ENCODE results near the gene RIPK4. TPM values are rescaled to one million over a fixed set of nuclear protein-coding genes. Genes with fewer than 3 reads are reported as not detected.

Gene RIPK4
- total RNA-seq, 1 experiment from 2014 or later = 16.0 TPM

DNA sequence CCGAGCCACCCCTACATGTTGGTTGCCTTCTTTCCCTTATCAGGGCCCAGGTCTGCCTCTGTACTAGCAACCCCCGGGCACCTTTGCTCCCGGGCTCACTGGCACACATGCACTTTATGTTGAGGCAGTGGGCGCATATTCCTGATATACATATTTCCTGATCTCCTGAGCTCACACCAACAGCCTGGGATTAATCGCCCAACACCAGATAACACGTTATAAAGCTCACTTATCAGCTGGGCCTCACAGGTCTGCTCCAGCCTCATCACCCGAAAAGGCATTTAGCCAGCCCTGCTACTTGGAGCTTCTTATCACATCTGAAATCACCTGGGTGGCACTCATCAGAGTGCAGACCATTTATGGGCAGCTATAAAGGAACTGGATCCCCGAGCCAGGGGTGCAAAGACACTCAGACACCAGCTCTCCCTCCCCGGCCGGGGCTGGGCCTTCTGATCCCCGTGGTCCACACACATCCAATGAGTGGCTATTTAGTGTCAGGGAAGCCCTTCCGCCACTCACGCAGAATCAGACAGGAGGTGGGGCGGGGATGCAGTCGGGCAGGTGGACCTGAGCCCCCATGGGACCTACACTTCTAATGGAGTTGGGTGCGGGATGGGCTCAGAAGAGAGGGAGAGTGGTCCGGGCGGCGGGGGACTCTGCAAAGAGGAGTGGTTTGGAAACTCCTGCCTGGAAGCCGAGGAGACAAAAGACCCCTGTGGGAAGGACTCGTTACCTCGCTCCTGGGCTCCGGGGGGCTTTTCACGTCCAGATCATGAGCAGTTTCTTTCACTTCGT lies 21.6 kb downstream of the RIPK4 start:
- POLR2A ChIA-PET (ENCODE audit: low non-redundant PET) = no interaction called here
- Histone ChIP-seq H3K27ac (ENCODE audit: low read depth, low read length, poor library complexity, severe bottlenecking) (no peak overlapping the region), H3K4me3 (ENCODE audit: low read depth, low read length, poor library complexity, severe bottlenecking) (no peak overlapping the region), H3K4me1 (ENCODE audit: insufficient read depth, low read length, poor library complexity, severe bottlenecking) (no peaks in the 10 kb centered on the region), H3K27me3 (replicated peaks; ENCODE audit: insufficient read depth, low read depth, low read length, poor library complexity) (no peaks in the 10 kb centered on the region), H3K36me3 (ENCODE audit: insufficient read depth, low read length, poor library complexity, severe bottlenecking) (peaks cover 95% of the 10 kb centered on the region), H3K9me3 (ENCODE audit: low read depth, low read length, poor library complexity, severe bottlenecking) (no peaks in the 10 kb centered on the region)
- DNase-seq (ENCODE audit: low spot score) = no peak
- TF ChIP-seq, protein P1, sequence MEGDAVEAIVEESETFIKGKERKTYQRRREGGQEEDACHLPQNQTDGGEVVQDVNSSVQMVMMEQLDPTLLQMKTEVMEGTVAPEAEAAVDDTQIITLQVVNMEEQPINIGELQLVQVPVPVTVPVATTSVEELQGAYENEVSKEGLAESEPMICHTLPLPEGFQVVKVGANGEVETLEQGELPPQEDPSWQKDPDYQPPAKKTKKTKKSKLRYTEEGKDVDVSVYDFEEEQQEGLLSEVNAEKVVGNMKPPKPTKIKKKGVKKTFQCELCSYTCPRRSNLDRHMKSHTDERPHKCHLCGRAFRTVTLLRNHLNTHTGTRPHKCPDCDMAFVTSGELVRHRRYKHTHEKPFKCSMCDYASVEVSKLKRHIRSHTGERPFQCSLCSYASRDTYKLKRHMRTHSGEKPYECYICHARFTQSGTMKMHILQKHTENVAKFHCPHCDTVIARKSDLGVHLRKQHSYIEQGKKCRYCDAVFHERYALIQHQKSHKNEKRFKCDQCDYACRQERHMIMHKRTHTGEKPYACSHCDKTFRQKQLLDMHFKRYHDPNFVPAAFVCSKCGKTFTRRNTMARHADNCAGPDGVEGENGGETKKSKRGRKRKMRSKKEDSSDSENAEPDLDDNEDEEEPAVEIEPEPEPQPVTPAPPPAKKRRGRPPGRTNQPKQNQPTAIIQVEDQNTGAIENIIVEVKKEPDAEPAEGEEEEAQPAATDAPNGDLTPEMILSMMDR (conservative IDR thresholded peaks at IDR 0.05; ENCODE audit: low read depth, low read length) = no peak
- TF ChIP-seq EZH2 (IDR thresholded peaks at IDR 0.05; ENCODE audit: borderline replicate concordance, low read depth, low read length, poor library complexity, severe bottlenecking) = no peak
- BruUV-seq (replicated peaks) = no TSS peak
- intact Hi-C loops (cut with micrococcal nuclease; ENCODE audit: unreplicated experiment) = no loop called here
- CTCF ChIA-PET = interaction anchor here (1.0 kb wide), 1 partner anchor 462 kb away, joined by 3 read pairs; no protein-coding TSS in a partner anchor

DNA sequence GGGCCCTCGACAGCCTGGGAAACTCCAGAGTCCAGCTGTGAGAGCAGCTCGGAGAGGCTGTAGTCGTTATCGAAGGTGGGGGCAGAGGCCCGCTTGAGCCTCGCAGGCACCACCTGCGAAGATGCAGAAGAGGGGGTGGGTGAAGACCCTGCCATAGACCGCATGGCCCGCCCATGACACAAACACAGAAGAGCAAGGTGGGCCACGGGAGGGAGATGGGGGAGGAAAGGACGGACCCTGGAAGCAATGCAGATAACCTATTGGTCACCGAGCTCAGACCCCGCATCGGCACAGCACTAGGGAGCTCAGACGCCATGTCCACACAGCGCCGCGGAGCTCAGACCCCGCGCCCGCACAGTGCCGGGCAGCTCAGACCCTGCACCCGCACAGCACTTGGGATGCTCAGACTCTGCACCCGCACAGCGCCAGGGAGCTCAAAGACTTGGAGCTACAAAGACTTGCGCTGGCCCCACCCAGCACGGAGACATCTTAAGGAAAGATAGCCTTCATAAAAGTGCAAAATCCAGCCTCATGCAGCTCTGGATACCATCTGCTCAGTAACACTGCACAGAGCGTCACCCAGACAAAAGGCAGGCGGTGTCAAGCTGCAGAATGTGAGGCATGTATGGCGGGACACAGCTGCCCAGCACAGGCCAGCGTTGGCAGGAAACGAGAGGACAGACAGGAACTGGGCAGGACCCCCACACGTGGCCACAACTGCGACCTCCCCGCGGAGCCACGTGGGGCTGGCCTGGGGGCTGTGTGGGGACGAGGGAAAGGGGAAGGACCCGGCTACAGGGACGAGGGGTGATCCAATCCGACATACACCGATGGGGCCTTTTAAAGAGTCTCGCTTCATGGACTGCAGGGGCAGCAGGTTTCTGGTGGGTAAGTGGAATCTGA lies 22.6 kb downstream of the RIPK4 start:
- no peak for TF ChIP-seq EZH2 (IDR thresholded peaks at IDR 0.05; ENCODE audit: borderline replicate concordance, low read depth, low read length, poor library complexity, severe bottlenecking)
- TF ChIP-seq, protein P1 (conservative IDR thresholded peaks at IDR 0.05; ENCODE audit: low read depth, low read length) = no peak
- no peak overlapping the region for H3K27ac ChIP-seq (ENCODE audit: low read depth, low read length, poor library complexity, severe bottlenecking)
- no peaks in the 10 kb centered on the region for H3K4me1 ChIP-seq (ENCODE audit: insufficient read depth, low read length, poor library complexity, severe bottlenecking)
- intact Hi-C loops (cut with micrococcal nuclease; ENCODE audit: unreplicated experiment) = no loop called here
- no peak overlapping the region for H3K4me3 ChIP-seq (ENCODE audit: low read depth, low read length, poor library complexity, severe bottlenecking)
- H3K27me3 ChIP-seq (replicated peaks; ENCODE audit: insufficient read depth, low read depth, low read length, poor library complexity) = no peaks in the 10 kb centered on the region
- CTCF ChIA-PET = no interaction called here
- DNase-seq (ENCODE audit: low spot score) = no peak
- H3K9me3 ChIP-seq (ENCODE audit: low read depth, low read length, poor library complexity, severe bottlenecking) = no peaks in the 10 kb centered on the region
- POLR2A ChIA-PET (ENCODE audit: low non-redundant PET) = no interaction called here
- H3K36me3 ChIP-seq (ENCODE audit: insufficient read depth, low read length, poor library complexity, severe bottlenecking) = peaks cover 95% of the 10 kb centered on the region
- BruUV-seq (replicated peaks) = no TSS peak

- Histone ChIP-seq H3K27ac (ENCODE audit: low read depth, low read length, poor library complexity, severe bottlenecking) (no peak overlapping the region), H3K27me3 (replicated peaks; ENCODE audit: insufficient read depth, low read depth, low read length, poor library complexity) (no peaks in the 10 kb centered on the region), H3K9me3 (ENCODE audit: low read depth, low read length, poor library complexity, severe bottlenecking) (no peaks in the 10 kb centered on the region), H3K4me1 (ENCODE audit: insufficient read depth, low read length, poor library complexity, severe bottlenecking) (no peaks in the 10 kb centered on the region), H3K4me3 (ENCODE audit: low read depth, low read length, poor library complexity, severe bottlenecking) (no peak overlapping the region), H3K36me3 (ENCODE audit: insufficient read depth, low read length, poor library complexity, severe bottlenecking) (peaks cover 96% of the 10 kb centered on the region)
- BruUV-seq (replicated peaks) = no TSS peak
- ChIA-PET POLR2A (ENCODE audit: low non-redundant PET) (no interaction called here), CTCF (no interaction called here)
- DNase-seq (ENCODE audit: low spot score) = no peak
- intact Hi-C loops (cut with micrococcal nuclease; ENCODE audit: unreplicated experiment) = no loop called here
- TF ChIP-seq EZH2 (IDR thresholded peaks at IDR 0.05; ENCODE audit: borderline replicate concordance, low read depth, low read length, poor library complexity, severe bottlenecking) = no peak
- TF ChIP-seq, protein P1 (conservative IDR thresholded peaks at IDR 0.05; ENCODE audit: low read depth, low read length) = no peak
These were observed 23.4 kb downstream of the RIPK4 start for GRCh38 chr21:41743321-41744027.
